GM18517 (cell line): Measurements from ENCODE around the gene KNSTRN.

ENCODE experiments used
- ATAC-seq: cut with Tn5 transposase; IDR thresholded peaks from one replicate; pipeline ENCODE4 v1.9.1; 2021; ENCODE audit warnings: mild to moderate bottlenecking, moderate library complexity; ENCODE audit not compliant: unreplicated experiment

Gene KNSTRN, protein sequence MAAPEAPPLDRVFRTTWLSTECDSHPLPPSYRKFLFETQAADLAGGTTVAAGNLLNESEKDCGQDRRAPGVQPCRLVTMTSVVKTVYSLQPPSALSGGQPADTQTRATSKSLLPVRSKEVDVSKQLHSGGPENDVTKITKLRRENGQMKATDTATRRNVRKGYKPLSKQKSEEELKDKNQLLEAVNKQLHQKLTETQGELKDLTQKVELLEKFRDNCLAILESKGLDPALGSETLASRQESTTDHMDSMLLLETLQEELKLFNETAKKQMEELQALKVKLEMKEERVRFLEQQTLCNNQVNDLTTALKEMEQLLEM

DNA sequence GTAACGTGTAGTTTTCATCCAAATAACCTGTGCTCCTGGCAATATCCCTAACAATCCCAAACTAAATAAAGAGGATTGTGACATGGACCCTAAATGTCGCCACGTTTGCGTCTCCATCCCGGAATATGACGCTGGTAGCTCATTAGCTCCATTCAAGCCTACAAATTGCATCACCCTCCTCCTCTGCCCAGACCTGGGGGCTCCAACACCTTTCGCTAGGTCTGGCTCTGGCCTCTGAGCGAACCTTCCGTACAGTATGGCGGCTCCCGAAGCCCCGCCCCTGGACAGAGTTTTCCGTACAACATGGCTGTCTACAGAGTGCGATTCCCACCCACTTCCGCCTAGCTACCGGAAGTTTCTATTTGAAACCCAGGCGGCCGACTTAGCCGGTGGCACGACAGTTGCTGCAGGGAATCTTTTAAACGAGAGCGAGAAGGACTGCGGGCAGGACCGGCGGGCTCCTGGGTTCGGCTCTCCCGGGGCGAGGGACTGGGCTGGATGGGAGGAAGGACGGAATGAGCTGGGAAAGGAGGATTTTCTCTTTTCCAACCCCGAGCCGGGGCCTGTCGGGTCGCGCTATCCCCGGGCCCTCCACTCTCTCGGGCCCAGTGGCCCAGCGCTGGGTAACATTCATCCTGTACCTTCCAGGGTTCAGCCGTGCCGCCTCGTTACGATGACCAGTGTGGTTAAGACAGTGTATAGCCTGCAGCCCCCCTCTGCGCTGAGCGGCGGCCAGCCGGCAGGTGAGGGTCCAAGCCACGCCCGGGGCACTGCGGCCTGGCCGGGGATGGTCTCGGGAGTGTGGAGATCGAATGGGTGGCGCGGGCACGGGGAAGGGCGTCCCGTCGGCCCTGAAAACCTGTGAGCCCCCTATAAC lies at the start of gene KNSTRN:
Gene KNSTRN (plus strand): TSS at position 142 of the 877 bp plus-strand sequence. CDS start 115 bp downstream, at position 257.
- ATAC-seq = peak; percentile 91

DNA sequence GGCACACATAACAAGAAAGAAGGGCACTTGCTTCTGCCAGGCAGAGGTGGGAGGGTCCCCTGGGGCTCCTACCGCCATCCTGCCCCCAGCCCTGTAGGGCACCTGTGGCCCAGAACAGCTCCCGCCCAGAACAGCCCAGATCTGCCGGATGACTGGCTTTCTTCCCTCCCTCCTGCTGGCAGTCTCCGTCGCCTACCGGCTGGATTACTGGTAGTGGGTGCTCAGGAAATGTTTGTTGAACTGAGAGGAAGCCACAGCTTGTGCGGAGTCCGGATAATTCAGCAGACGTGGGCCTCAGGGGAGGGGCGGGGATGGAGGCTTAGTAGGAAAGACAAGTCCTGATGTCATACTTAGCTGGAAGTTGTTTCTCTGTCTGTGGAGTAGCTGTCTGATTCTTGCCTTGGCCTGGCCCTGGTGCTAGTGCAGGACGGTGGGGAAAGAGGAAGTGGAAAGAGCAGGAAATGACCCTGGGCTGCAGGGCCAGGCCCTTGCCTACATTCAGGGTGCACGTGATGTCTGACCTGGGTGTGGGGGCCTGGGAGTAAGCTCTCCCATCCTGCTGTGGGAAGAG lies 48.5 kb upstream of the KNSTRN start:
- ATAC-seq = no peak

DNA sequence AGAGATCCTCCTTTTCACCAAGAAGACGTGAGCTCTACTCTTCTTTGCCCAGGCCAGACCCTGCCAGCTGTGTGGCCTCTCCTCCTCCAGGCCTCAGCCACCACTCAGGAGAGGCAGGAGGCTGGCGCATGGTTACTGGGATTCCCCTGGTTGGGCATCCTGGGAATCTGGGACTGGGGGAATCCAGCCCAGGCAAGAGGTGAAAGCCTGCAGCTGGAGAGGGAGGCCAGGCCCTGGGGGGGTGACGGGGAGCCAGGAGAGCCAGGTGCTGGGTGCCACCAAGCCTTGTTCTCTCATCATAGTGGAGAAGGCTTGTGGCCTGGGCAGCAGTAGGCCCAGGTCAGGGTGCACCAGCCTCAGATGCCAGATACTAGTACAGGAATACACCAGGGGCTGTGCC lies 48.0 kb upstream of the KNSTRN start:
- ATAC-seq = no peak

DNA sequence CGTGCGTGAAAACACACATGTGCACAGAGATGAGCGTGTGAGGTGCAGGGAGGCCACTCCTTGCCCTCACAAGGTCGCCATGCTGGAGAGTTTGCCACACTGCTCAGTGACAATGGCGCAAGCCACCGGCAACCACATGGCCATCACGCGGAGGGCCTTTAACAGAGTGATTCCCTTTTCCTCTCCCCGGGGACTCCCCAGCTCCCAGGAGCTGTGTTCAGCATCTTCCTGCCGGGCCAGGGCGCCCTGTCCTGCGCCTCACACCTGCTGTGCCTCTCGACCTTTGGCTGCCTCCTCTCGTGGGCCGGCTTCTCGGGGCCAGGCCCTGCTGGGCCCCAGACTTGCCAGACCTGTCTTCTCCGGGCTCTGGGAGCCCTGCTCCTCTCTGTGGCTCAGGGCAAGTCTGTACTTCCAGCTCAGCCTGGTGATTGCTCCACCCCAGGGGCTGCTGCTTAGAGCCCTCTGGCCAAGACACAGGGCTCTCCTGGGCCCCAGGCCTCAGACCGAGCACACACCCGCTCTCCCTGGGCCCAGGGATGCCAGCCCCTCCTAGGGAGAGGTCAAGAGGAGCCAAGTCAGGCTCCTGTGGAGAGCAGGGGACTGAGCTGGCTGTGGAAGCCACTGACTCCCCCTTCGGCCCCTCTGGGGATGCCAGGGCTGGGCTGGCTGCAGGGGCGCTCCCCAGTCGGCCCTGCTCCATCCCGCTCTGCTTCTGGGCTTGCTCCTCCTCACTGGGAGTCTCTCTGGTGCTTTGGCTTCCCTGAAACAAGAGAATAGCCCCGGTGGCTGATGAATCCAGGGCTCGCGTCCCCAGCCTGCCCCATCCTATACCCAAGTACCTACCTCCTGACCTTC lies 47.4 kb upstream of the KNSTRN start:
- no peak for ATAC-seq

DNA sequence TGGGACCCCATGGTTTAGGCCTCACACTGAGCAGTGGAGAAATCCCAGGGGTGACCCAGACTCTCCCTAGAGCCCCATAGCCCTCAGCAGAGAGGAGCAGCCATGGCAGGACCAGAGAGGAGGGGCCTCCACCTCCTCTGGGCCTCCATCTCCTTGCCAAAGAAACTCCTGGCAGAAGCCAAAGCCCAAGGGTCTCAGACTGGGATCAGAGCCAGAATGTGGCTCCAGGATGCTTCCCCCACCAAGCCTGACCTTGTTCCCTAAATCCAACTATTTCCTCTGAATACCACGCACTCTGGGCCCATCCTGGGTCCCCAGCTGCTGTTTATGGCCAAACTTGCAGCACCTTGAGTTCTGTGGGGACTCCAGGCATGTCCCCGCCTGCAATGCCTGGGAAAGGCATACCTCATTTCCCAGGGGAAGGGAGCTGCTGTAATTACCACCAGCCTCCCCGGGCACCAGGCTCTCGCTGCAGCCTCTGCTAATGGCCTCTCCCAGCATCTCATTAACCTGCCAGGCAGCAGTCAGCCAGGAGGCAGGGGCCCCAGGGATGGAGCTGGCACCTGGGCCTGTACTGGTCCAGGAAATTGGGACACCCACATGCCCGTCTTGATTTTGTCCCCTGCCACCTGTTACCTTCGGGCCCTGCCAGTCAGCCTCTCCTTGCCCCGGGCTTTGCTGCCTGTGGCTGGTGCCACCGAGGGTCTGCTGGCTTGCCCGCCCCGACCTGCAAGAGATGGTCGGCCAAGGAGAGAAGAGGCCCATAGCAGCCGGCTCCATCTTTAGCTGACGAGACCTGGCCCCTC lies 46.4 kb upstream of the KNSTRN start:
- ATAC-seq = no peak

DNA sequence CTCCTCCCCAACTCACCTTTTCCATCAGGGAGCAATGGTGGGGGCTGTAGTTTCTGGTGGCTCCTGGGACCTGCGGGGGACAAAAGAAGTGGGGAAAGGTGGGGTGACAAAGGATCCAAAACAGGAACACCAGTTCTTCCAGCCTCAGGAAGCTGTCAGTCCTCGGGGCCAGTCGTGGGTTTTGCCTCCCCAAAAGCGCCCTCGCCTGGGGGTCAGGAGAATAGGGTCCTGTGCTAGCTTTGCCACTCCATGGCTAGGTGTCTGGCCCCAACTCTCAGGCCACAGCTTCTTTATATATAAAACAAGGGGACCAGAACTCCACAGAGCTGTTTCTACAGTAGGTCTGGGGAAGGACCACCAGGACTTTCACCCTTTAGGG lies 45.8 kb upstream of the KNSTRN start:
- no peak for ATAC-seq

DNA sequence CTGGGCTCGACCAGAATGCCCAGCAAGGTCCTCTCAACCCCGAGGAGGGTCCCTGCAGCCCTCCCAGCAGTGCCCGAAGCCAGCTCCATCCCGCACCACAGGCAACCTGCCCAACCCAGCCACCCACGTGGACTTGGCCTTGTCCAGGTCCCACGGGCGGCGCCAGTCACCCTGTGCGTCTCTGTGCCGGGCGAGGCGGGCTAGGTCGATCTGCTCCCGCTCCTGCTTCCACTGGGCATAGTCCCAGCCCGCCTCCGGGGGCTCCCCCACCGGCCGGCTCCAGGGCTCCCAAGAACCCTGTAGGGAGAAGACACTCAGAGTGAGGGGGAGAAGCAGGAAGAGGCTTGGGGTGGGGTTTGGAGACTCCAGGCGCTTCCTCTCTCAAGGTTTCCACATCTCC lies 44.9 kb upstream of the KNSTRN start:
- no peak for ATAC-seq

DNA sequence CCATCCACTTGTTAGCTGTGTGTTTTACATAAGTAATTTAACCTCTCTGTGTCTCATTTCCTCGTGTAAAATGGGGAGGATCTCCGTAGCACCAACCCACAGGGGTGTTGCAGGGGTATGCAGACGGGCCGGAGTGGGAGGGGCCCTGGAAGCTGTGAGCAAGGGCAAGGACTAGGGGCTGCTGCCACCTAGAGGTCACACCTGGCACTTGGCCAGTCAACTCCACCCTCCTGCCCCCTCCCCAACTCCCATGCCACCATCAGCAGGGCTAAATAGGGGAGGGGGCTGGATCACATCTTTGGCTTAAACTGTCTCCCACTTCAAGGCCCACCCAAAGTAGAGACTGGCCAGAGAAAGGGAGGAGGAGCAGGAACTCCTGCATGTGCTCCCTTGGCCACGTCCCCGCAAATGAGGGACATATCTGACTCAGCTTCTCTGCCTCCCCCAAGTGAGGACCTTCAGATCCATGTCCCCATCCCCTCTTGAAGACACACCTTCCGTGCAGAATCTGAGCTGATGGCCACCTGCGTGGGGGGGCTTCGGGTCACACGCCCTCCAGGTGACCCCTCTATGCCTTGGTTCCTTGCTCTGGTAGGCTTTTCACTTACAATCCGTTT lies 44.4 kb upstream of the KNSTRN start:
- no peak for ATAC-seq

DNA sequence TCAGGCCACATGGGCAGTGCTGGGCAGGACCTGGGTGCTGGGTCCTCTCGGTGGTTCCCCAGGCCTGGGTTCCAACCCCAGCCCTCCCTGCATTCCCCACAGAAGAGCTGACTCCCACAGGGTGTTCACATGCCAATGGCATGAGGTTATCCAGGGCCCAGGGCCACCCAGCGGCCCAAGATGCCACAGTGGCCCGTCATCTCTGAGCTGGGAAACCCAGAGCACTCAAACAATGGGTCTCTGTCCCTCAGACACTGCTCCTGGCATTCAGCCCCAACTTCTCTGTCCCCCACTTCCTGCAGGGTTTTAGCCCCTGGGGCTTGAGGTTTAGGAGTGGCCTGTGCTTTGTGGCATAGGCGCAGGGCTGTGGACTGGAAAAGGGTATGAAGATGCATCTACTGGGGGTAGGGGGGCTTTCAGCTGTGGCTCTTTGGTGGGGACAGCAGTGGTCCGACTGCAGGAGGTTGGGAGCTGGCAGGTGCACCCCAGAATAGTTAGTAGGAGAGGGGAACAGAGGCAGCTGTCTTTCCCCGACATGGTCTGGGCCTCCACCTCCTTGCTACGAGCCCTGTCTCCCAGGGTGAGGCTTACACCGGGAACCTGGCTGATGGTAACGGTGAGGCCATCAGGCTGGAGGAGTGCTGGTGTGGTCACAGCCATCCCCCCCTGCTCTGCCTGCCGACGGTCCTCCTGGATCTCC lies 43.5 kb upstream of the KNSTRN start:
- ATAC-seq = no peak

DNA sequence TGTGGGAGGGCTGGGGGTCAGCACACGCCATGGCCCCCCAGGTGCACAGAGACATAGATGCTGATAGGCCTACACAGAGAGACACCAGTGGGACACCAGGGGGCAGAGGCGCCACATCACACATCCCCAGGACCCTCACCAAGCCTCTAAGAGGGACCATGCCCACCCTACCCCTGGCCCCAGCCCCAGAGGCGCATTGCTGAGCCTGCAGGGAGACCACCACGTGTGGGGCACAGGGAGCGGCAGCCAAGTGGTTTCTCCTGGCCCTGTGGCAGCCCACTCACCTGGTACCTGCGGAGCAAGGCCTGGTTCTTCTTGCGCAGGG lies 42.9 kb upstream of the KNSTRN start:
- no peak for ATAC-seq

DNA sequence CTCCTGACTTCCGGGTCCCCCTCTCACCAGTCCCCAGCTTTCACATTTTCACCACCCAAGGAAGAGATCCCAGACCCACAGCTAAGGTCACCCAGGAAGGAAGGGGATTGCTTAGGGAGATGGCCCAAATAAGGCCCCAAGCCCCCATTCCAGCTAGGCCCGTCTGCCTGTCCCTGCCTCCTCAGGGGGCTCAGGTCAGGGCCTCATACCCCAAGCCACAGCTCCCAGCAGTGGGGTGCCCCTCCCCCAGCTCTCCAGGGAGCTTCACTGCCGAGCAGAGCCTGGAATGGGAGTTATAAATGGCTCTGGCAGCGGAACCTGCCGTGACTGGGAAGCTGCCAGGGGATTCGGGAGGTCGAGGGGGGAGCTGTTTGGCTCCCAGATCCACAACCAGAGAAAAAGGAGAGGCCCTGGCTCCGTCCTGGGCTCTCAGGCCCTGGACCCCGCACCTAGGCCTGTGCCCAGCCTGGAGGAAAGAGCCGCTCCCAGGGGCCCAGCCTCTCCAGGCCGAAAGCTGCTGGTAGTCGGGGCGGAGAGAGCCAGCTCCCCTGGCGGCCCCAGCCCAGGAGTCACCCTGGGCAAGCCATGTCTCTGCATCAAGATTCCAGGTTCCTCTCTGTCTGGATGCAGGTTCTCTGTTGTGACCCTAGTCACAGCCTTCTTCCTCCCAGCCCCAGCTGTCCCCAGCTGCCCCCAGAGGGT lies 42.3 kb upstream of the KNSTRN start:
- ATAC-seq = no peak

DNA sequence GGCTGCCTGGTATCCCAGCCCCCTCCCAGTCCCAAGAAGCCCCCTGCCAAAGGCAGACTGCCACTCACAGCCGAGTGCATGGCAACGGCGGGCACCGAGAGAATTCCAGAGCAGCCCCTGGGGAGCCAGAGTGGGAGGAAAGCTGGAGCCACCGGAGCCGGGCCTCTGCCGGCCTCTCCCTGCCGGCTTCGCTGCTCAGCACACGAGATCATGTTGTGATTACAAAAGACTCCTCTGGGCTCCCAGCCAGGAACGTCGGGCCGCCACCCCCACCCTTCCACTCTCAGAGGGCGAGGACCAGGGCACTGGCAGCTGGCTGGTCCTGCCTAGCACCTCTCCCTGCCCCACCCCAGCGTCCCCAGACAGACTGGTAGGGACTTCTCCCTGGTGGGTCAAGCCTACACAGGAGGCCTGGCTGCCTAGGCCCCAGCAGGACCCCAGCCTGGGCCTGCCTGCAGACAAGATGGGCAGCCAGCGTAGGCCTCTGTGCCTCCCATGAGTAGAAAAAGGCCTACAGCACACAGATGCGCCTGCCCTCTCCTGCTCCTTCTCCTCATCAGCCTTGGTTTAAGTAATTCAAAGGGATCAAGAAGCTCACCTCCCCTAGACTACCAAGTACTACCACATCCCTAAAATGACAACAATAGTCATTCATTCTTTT lies 41.7 kb upstream of the KNSTRN start, which contains the start of gene CCDC9B:
Gene CCDC9B (minus strand): TSS at position 200 of the 661 bp plus-strand sequence. CDS start 120 bp downstream, at position 80.
- no peak for ATAC-seq

DNA sequence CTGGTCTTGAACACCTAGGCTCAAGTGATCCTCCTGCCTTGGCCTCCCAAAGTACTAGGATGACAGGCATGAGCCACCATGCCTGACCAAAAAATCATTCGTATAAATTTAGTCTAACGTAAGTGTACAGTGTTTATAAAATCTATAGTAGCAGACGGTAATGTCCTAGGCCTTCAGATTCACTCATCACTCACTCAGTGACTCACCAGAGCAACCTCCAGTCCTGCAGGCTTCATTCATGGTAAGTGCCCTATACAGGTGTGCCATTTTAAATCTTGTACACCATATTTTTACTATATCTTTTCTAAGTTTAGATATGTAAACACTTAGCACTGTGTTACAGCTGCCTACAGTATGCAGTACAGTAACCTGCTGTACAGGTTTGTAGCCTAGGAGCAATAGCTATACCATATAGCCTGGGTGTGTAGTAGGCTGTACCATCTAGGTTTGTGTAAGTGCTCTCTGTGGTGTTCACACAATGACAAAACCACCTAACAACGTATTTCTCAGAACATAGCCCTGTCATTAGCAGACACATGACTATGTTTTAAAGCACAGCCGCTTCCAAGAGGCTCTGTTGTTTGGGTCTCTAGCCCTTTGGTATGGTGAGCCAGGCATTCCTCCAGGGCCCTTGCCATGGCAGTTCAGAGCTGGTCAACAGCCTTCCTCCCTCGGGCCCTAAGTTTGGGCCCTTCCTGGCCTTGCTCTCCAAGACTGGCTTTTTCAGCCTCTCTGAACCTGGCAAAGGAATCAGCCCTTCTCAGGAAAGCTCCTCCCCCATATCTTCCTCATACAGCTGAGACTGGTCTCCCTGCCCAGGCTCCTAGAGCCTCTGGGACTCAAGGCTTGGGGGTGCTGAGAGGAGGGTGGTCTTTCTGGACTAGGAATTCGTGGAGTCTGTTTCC lies 39.9 kb upstream of the KNSTRN start:
- ATAC-seq = no peak

DNA sequence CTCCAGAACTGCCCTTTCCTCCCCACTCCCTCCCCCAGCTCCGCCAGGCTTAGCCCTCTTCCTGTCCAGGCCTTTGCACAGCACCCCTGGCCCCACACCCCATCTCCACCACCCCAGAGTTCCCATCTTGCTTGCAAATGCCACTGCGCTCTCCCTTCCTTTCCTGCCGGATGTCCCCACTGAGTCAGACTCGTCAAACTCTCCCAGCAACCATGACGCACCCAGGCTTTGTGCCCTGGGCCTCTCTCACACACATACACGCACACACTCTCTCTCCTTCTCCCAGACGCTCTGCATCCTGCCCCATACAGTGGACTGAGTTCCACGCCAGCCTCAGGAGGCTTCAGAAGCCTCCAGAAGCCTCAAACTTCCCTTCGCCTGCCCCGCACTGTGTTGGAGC lies 39.0 kb upstream of the KNSTRN start:
- no peak for ATAC-seq

DNA sequence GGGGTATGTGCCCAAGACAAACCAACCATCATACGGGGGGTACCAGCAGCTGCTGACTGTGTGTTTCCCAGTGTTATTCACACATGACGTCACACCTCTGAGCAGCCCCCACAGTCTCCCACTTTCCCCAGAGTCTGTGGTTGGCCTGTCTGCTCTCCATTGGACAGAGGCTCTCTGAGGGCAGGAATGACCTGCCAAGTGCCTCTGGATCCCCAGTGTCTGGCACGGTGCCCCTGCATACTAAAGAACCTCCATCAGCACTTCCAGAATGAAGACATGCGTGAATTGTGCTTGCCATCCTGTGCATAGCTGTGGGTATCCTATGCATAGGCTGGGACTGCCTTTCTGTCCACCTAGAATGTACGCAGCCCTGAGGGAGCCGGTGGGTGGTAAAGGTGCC lies 38.3 kb upstream of the KNSTRN start:
- ATAC-seq = no peak

DNA sequence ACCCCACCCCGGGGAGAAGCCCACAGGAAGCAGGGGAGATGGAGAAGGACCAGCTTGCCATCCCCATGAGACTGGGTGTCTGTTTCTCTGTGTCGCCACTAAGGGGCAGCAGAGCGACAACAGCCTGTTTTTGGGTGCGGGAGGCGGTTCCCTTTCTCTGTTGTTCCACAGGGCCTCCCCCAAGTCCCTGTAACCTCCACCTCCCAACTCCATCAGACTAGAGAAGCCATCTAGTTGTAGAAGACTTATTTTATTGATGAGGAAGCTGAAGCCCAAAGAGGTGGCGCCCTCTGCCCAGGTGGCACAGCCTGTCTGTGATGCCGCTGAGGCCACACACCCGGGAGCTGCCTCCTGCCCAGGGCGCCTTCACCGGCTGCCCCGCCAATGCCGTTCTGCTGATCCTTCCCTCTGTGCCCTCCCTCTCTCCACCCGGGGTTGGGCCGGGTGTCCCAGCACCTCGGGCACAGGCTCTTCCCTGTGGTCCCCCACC lies 37.8 kb upstream of the KNSTRN start:
- no peak for ATAC-seq
